GM23338 (cell line): ENCODE data around the gene TPK1. TPM values are rescaled to one million over a fixed set of nuclear protein-coding genes. Genes with fewer than 3 reads are reported as not detected.
"Not testable (repeated sequence)": the region's sequence is repeated elsewhere in the genome, so short reads cannot be mapped to it uniquely, and the experiment has no call there.

Source experiments
- ATAC-seq: fragments of 200-7000 bp; cut with Tn5 transposase; 3 replicates; pipeline ENCODE4 v1.9.1; 2020
- DNase-seq: peaks from one replicate; pipeline ENCODE4 v3.0.0-alpha.2; 2015; ENCODE audit warnings: low spot score
- H2AFZ ChIP-seq: fragments of 200-600 bp; sonication (generic); 2 replicates; pipeline ENCODE4 v1.8.0; 2016; ENCODE audit warnings: antibody characterized with exemption, mild to moderate bottlenecking, moderate library complexity
- H3F3A ChIP-seq: fragments of 200-600 bp; sonication (generic); replicated peaks from 2 replicates; pipeline ENCODE4 v1.8.0; 2017; ENCODE audit warnings: antibody characterized with exemption, mixed run types, low read depth
- H3K27ac ChIP-seq: fragments of 200-600 bp; sonication (generic); 2 replicates; pipeline ENCODE4 v1.6.1; 2016; ENCODE audit warnings: low read depth
- H3K27me3 ChIP-seq: fragments of 200-600 bp; sonication (generic); 2 replicates; pipeline ENCODE4 v1.8.0; 2016; ENCODE audit warnings: mild to moderate bottlenecking, mixed run types, moderate library complexity; ENCODE audit not compliant: insufficient read depth
- H3K36me3 ChIP-seq: fragments of 200-600 bp; sonication (generic); 2 replicates; pipeline ENCODE4 v1.8.0; 2016; ENCODE audit warnings: mild to moderate bottlenecking; ENCODE audit not compliant: insufficient read depth
- H3K4me1 ChIP-seq: fragments of 200-600 bp; sonication (generic); 2 replicates; pipeline ENCODE4 v1.8.0; 2016; ENCODE audit warnings: mild to moderate bottlenecking, moderate library complexity; ENCODE audit not compliant: insufficient read depth
- H3K4me2 ChIP-seq: fragments of 200-600 bp; sonication (generic); 2 replicates; pipeline ENCODE4 v1.7.1; 2017; ENCODE audit warnings: mixed run types
- H3K4me3 ChIP-seq: fragments of 200-600 bp; sonication (generic); 2 replicates; pipeline ENCODE4 v1.6.1; 2016; ENCODE audit warnings: mixed run types
- H3K79me2 ChIP-seq: fragments of 200-600 bp; sonication (generic); replicated peaks from 2 replicates; pipeline ENCODE4 v1.8.0; 2017; ENCODE audit warnings: mild to moderate bottlenecking; ENCODE audit not compliant: insufficient read depth
- H3K9me2 ChIP-seq: fragments of 200-600 bp; sonication (generic); 2 replicates; pipeline ENCODE4 v1.8.0; 2017; ENCODE audit not compliant: insufficient read depth
- H4K20me1 ChIP-seq: fragments of 200-600 bp; sonication (generic); replicated peaks from 2 replicates; pipeline ENCODE4 v1.8.0; 2017; ENCODE audit warnings: mild to moderate bottlenecking; ENCODE audit not compliant: insufficient read depth
- H3K27ac Mint-ChIP-seq: 2 replicates; pipeline ENCODE4 v1.8.0; 2020; ENCODE audit warnings: inconsistent platforms, mild to moderate bottlenecking, moderate library complexity, mixed read lengths
- H3K27me3 Mint-ChIP-seq: 3 replicates; pipeline ENCODE4 v1.8.0; 2022; ENCODE audit warnings: low read depth, mild to moderate bottlenecking, moderate library complexity, mixed read lengths, inconsistent platforms; ENCODE audit not compliant: insufficient read depth, poor library complexity
- H3K36me3 Mint-ChIP-seq: 3 replicates; pipeline ENCODE4 v1.8.0; 2021; ENCODE audit warnings: low read depth, mild to moderate bottlenecking, inconsistent platforms, moderate library complexity, mixed read lengths
- H3K4me1 Mint-ChIP-seq: 3 replicates; pipeline ENCODE4 v1.8.0; 2020; ENCODE audit warnings: mild to moderate bottlenecking, inconsistent platforms, mixed read lengths
- H3K4me3 Mint-ChIP-seq: 3 replicates; pipeline ENCODE4 v1.8.0; 2021; ENCODE audit warnings: moderate library complexity, mild to moderate bottlenecking, inconsistent platforms, mixed read lengths
- H3K9me3 Mint-ChIP-seq: 3 replicates; pipeline ENCODE4 v1.8.0; 2020; ENCODE audit warnings: moderate library complexity, mild to moderate bottlenecking, inconsistent platforms, mixed read lengths
- CTCF ChIP-seq, 2 experiments: fragments of 200-600 bp in 1 of 2; sonication (generic) in 1 of 2; conservative IDR thresholded peaks; 2 replicates each; pipeline versions ENCODE4 v1.5.1 to v1.6.1; 2016 to 2017; ENCODE audit warnings: antibody characterized with exemption in 2 of 2, low read depth in 2 of 2, mild to moderate bottlenecking in 2 of 2, moderate library complexity in 1 of 2
- ETS1 ChIP-seq: IDR thresholded peaks from 2 replicates; pipeline ENCODE4 v1.6.1; 2016; ENCODE audit warnings: antibody characterized with exemption
- EZH2 ChIP-seq: fragments of 200-600 bp; sonication (generic); IDR thresholded peaks from one replicate; pipeline ENCODE4 v1.8.0; 2017; ENCODE audit warnings: antibody characterized with exemption, mild to moderate bottlenecking, low read depth; ENCODE audit not compliant: unreplicated experiment
- JUNB ChIP-seq: IDR thresholded peaks from one replicate; pipeline ENCODE4 v1.6.1; 2016; ENCODE audit warnings: antibody characterized with exemption; ENCODE audit not compliant: unreplicated experiment
- REST ChIP-seq: IDR thresholded peaks from one replicate; pipeline ENCODE4 v1.6.1; 2018; ENCODE audit warnings: antibody characterized with exemption; ENCODE audit not compliant: unreplicated experiment
- polyA plus RNA-seq: library from polyadenylated mRNA; unstranded; fragments of >200 nt; fragmentation: Nextera tagmentation; extraction: Ambion mirVana; gene quantifications from 2 replicates; pipeline ENCODE4 v1.2.1, GENCODE V29; 2016
- total RNA-seq: library from RNA; depleted of rRNA; stranded (reverse); fragments of >200 nt; shearing (Covaris generic); gene quantifications from 2 replicates; pipeline ENCODE4 v1.2.3, GENCODE V29; 2014

TPK1 gene
- total and polyA plus RNA-seq, 2 experiments from 2014 or later = 2.6 to 2.9 TPM

- TF ChIP-seq REST (no peak), ETS1 (no peak), EZH2 (no peak), CTCF (conservative IDR thresholded peaks at IDR 0.05; ENCODE audit: low read depth in 2 of 2) (no peak), JUNB (no peak)
Observed at GRCh38 chr7:144805627-144806239, 30.1 kb downstream of the TPK1 start (continued).

- H3K4me3 ChIP-seq, H3K9me3 Mint-ChIP-seq, DNase-seq, H3K36me3 ChIP-seq, H3K79me2 ChIP-seq, H2AFZ ChIP-seq, H3K9me2 ChIP-seq, H3K27ac Mint-ChIP-seq, H3F3A ChIP-seq, H3K27ac ChIP-seq, H3K27me3 Mint-ChIP-seq, ATAC-seq, H3K4me2 ChIP-seq, H3K4me3 Mint-ChIP-seq, H3K4me1 Mint-ChIP-seq, H3K36me3 Mint-ChIP-seq, H4K20me1 ChIP-seq, H3K4me1 ChIP-seq, H3K27me3 ChIP-seq: not testable (repeated sequence)
Observed at GRCh38 chr7:144800678-144801436, 35.0 kb downstream of the TPK1 start.
